K562 treated with DMSO at 1 percent for 48 hours (cell line): ENCODE measurements around the gene ORAI2. TPM values are rescaled to one million over a fixed set of nuclear protein-coding genes. Genes with fewer than 3 reads are reported as not detected.

ENCODE experiments used
- total RNA-seq: library from RNA; unstranded; fragments of 300-600 nt; gene quantifications from 2 replicates; pipeline ENCODE4 v1.2.3, GENCODE V29; 2022; ENCODE audit warnings: low replicate concordance; ENCODE audit errors: extremely low read depth

ORAI2 gene
- total RNA-seq, result not detected in 2 replicates

DNA sequence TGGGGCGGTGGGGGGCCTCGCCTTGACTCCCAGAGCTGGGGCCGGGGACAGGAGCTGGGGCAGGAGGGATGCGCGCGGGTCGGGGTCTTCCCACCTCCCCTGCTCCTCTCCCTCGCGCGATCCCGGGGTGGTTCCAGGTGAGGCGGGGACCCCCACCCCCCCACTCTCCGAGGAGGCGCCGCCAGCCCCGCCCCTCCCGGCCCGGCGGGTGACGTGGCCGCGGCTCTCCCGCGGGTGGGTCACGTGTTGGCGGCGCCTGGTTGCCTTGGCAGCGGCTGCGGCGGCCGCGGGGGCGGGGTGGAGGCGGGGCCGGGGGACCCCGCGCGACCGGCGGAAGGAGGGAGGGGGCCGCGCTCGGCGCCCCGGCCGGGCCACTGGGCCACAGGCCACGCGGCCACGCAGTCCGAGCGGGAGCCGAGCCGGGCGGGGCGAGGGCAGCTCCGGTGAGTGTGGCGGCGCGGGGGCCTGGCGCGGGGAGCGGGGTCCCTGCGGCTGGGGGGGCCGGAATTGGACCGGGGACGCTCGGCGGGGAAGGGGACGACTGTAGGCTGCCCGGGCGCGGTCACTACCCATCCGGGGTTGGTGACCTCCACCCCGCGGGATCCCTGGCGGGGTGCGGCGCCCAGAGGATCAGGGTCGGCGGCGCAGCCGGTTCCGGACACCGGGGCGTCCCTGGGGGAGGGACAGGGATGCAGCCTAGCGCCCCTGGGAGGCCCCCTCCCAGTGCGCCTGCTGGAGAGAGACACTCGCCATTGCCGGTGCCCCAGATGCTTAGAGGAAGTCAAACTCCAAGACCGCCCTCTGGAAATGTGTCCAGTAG is at the start of gene ORAI2:
Gene ORAI2, plus strand, starts transcription at position 357 of the 820 bp plus-strand sequence. CDS start 5,382 bp downstream, outside the sequence.

DNA sequence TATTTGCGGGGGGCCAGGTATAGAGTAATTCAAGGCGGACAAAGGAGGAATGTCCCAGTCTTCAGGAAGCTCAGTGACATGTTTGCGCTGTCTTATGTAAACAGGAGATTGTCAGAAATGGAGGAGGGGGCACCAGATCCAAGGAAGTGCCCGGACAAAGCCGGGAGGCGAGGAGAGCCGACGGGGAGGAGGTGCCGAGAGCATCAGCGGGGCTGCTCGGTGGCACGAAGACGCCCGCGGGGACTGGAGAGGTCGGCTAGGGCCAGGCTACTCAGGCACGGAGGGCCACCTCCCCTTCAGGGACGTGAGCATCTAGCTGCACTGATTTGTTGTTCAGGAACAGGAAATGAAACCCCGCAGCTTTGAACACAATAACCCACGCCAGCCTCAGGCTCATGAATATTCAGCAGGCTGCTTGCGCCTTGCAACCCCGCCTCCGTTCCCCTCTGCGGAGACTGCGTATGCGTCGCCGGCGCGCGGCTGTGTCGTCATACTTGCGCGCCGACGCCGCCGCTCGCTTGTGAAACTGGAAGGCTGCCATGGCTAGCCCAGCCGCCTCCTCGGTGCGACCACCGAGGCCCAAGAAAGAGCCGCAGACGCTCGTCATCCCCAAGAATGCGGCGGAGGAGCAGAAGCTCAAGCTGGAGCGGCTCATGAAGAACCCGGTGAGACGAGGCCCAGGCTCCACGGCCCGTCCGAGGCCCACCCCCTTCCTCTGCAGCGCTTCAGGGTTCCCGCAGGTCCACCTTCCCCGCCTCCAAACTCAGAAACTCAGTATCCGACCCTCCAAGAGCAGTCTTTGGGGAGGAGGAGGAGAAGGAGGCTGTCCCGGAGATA is 37.3 kb upstream of the ORAI2 start, which contains the start of gene PRKRIP1:
Gene PRKRIP1, plus strand, starts transcription at position 491 of the 837 bp plus-strand sequence. Its CDS starts 49 bp downstream, at position 540.

DNA sequence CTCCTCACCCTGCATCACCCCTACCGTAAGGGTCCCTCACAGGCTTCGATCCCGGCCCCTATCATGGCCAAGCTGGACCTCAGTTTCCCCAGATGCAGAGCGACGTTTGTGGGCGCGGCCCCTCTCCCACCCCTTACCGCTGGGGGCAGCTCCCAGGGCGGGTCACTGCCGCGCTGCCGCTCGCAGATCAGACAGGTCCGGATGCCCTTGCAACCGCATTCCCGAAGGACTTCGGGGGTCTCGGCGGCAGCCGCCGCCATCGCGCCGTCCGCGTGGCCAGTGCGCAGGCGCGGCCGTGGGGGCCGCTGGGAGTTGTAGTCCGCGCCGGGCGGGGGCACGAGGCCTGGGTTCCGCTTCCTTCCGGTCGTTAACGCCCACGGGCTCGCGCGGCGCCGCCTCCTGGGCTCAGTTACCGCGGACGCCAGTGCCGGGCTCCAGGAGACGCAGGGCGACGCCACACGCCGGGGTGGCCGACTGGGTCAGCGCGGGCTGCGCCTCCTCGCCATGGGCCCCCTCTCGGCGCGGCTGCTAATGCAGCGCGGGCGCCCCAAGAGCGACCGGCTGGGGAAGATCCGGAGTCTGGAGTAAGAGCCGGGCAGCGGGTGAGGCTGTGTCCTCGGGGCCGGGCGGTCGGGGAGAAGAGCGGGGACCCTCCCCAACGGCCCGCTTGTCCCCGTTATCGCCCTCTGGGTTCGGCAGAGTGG is 31.4 kb downstream of the ORAI2 start, which contains the start of the genes ALKBH4 and LRWD1:
Gene ALKBH4, minus strand, starts transcription at position 287 of the 704 bp plus-strand sequence. Its CDS starts 27 bp downstream, at position 260.
Gene LRWD1, plus strand, starts transcription at position 408 of the 704 bp plus-strand sequence. Its CDS starts 97 bp downstream, at position 505.

DNA sequence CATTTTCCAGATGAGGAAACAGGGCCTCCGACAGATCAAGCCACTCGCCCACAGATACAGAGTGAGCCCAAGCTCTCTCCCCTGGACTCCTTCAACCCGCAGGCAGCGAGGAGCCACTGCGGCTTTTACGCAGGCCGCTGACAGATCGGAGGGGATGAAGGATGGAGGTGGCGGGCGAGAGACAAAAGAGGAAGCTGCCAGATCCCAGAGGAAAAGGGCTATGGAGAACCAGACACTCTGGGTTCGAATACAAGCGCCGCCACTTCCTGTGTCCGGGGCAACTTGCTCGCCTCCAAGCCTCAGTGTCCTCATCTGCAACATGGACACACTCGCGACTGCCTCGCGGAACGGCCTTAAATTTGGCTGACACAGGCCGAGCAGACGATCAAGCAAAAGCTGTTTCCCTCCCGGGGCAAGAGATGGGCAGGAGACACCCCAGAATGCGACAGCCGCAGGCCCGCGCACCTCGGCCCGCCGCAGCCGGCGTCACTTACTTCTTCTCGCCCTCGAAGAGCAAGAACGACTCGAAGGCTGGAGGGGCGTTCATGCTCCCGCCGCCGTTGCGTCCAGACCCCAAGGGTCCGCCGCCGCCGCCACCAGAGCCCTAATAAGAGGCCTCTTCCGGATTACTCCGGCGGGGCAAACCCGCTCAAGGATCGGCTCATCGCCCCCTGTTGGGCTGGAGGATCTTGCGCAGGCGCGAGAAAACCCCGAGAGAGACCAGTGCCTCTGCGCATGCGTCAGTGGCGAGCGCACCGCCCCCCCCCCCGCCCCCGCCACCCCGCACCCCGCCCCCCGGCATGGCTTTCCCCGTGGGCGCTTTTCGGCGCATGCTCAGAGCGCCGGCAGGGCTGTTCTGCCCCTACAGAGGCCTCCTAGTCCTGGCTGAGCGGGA is 45.2 kb downstream of the ORAI2 start, which contains the start of gene POLR2J:
Gene POLR2J, minus strand, starts transcription at position 609 of the 895 bp plus-strand sequence. Its CDS starts 62 bp downstream, at position 547.

Other genes starting within 250 kb of the ORAI2 start
- not detected in 2 replicates for gene SH2B2, start 146.7 kb upstream of the ORAI2 start, total RNA-seq
- gene SPDYE6, start 77.1 kb upstream of the ORAI2 start, total RNA-seq, result not detected in 2 replicates
- not detected in 2 replicates for gene PRKRIP1, start 37.2 kb upstream of the ORAI2 start, total RNA-seq
- not detected in 2 replicates for gene ALKBH4, start 31.3 kb downstream of the ORAI2 start, total RNA-seq
- not detected in 2 replicates for gene LRWD1, start 31.4 kb downstream of the ORAI2 start, total RNA-seq
- gene POLR2J, start 45.3 kb downstream of the ORAI2 start, total RNA-seq, result not detected in 2 replicates
- gene RASA4B, start 84.2 kb downstream of the ORAI2 start, total RNA-seq, result not detected in 2 replicates
- gene UPK3BL2, start 110.1 kb downstream of the ORAI2 start, total RNA-seq, result not detected in 2 replicates
- gene SPDYE2, start 117.7 kb downstream of the ORAI2 start, total RNA-seq, result not detected in 2 replicates
- not detected in 2 replicates for gene POLR2J3, start 139.0 kb downstream of the ORAI2 start, total RNA-seq
- gene RASA4, start 183.2 kb downstream of the ORAI2 start, total RNA-seq, result not detected in 2 replicates
- gene UPK3BL1, start 209.2 kb downstream of the ORAI2 start, total RNA-seq, result not detected in 2 replicates
- not detected in 2 replicates for gene SPDYE2B, start 216.7 kb downstream of the ORAI2 start, total RNA-seq
- not detected in 2 replicates for gene POLR2J2, start 238.1 kb downstream of the ORAI2 start, total RNA-seq